ENCODE measurements around the gene ESPNL. TPM values are rescaled to one million over a fixed set of nuclear protein-coding genes. Genes with fewer than 3 reads are reported as not detected.
"Not testable (repeated sequence)": the region's sequence is repeated elsewhere in the genome, so short reads cannot be mapped to it uniquely, and the experiment has no call there.

ESPNL gene
- total RNA-seq (under 1 TPM in 3 of 4 donors, not detected in 1; 0.17 to 0.32 (median 0.22) TPM), polyA plus RNA-seq (under 1 TPM; 0.04 to 0.14 (median 0.12) TPM)
- long read RNA-seq, donor 1: 0 reads
- long read RNA-seq, donor 2: 0 reads

DNA sequence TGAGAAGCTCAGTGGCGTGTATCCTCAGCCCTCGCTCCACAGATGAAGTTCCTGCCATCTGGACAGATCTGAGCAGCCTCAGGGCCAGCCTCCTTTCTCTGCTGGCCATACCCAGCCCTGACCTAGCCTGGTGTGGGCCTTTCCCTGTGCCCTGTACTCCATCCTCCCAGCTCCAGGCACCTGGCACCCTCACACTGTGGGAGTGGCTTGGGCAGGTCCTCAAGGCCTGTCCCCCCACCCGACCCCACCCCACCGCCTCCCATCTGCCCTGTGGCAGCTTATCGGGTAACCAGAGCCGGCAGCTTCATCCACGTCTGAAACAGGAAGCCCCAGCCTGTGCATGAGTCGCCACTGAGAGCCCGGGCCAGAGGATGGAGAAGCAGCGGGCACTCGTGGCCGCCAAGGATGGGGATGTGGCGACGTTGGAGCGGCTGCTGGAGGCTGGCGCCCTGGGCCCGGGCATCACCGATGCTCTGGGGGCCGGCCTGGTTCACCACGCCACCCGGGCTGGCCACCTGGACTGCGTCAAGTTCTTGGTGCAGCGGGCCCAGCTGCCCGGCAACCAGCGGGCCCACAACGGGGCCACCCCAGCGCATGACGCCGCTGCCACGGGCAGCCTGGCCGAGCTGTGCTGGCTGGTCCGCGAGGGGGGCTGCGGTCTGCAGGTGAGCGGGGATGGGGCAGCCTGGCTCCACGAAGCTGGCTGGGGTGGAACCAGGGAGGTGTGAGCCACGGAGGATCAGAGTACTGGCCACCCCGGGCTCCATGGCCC is at the start of gene ESPNL:
ESPNL (plus strand) TSS at position 292 of the 772 bp plus-strand sequence; CDS start at position 372, 80 bp downstream.
- H3K27ac ChIP-seq: no peak within 1 kb of the TSS
- no peaks in the 10 kb centered on the region for H3K27me3 ChIP-seq (ENCODE audit: insufficient read depth in 3 of 3, low read length in 2 of 3)
- ATAC-seq: no peak
- no peaks in the 10 kb centered on the region for H3K36me3 ChIP-seq (ENCODE audit: insufficient read depth in 1 of 2, low read depth in 1 of 2)
- WGBS, 3 donors: 81 to 85% (median 82%) methylated on average over 35 to 38 of the region's 38 CpGs
- H3K9me3 ChIP-seq: no peaks in the 10 kb centered on the region
- no peak within 1 kb of the TSS for H3K4me3 ChIP-seq
- H3K4me1 ChIP-seq: no peaks in the 10 kb centered on the region
- no peak for TF ChIP-seq CTCF (IDR thresholded peaks at IDR 0.05)
- DNase-seq: peak in 1 of 2 donors; percentile 38
- intact Hi-C loops (cut with DNase I): no loop called here

DNA sequence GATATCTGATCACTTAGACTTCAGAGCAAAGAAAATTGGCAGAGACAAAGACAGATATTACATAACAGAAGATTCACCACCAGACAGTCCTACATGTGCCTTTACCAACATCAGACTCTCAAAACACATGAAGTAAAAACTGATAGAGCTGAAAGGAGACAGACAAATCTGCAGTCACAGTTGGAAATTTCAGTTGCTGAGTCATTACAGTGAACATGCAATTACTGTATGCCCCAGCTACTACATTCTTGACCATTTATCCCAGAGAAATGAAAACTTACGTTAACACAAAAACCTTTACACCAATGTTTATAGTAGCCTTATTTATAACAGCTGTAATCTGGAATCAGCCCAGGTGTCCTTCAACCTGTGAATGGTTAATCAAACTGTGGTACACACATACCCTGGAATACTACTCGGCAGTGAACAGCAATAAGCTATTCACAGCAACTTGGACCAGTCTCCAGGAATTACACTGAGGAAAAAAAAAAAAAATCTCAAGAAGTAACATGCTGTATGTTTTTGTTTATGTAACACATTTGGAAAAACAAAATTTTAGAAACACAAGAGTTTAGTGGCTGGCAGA is 46.9 kb upstream of the ESPNL start:
- H3K36me3 ChIP-seq (ENCODE audit: insufficient read depth in 1 of 2, low read depth in 1 of 2): no peaks in the 10 kb centered on the region
- no peak overlapping the region for H3K27ac ChIP-seq
- intact Hi-C loops (cut with DNase I): no loop called here
- no peak for ATAC-seq
- H3K4me1 ChIP-seq: no peaks in the 10 kb centered on the region
- no peaks in the 10 kb centered on the region for H3K27me3 ChIP-seq (ENCODE audit: insufficient read depth in 3 of 3, low read length in 2 of 3)
- 90 to 92% (median 91%) methylated on average over 2 of the region's 2 CpGs for WGBS, 3 donors
- no peaks in the 10 kb centered on the region for H3K9me3 ChIP-seq
- TF ChIP-seq CTCF (IDR thresholded peaks at IDR 0.05): no peak
- H3K4me3 ChIP-seq: no peak overlapping the region
- no peak for DNase-seq

GRCh38 chr2:238055841-238056240 is 44.3 kb upstream of the ESPNL start:
- Histone ChIP-seq H3K27me3 (ENCODE audit: insufficient read depth in 3 of 3, low read length in 2 of 3) (no peaks in the 10 kb centered on the region), H3K27ac (no peak overlapping the region), H3K4me3 (no peak overlapping the region), H3K36me3 (ENCODE audit: insufficient read depth in 1 of 2, low read depth in 1 of 2) (no peaks in the 10 kb centered on the region), H3K9me3 (no peaks in the 10 kb centered on the region), H3K4me1 (peaks cover 7% of the 10 kb centered on the region)
- no peak for DNase-seq
- 71 to 78% (median 73%) methylated on average over 3 of the region's 3 CpGs for WGBS, 3 donors
- ATAC-seq: no peak
- intact Hi-C loops (cut with DNase I): no loop called here
- TF ChIP-seq CTCF (IDR thresholded peaks at IDR 0.05): no peak

DNA sequence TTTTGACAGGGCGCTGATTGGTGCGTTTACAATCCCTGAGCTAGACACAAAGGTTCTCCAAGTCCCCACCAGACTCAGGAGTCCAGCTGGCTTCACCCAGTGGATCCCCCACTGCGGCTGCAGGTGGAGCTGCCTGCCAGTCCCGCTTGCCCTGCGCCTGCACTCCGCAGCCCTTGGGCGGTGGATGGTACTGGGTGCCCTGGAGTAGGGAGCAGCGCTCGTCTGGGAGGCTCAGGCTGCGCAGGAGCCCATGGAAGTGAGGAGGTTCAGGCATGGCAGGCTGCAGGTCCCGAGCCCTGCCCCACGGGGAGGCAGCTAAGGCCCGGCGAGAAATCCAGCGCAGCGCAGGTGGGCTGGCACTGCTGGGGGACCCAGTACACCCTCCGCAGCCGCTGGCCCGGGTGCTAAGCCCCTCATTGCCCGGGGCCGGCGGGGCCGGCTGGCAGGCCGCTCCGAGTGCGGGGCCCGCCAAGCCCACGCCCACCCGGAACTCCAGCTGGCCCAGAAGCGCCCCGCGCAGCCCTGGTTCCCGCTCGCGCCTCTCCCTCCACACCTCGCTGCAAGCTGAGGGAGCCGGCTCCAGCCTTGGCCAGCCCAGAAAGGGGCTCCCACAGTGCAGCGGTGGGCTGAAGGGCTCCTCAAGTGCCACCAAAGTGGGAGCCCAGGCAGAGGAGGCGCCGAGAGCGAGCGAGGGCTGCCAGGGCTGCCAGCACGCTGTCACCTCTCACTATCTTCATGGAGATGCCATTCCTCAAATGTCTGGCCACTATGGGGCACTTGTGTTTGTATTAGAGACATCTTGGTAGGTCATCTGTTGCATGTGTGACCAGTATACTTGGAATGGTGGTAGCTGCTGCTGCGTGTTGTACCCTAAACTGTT is 42.2 kb upstream of the ESPNL start:
- ATAC-seq; H3K27ac ChIP-seq; H3K27me3 ChIP-seq (ENCODE audit: insufficient read depth in 3 of 3, low read length in 2 of 3); H3K4me3 ChIP-seq; intact Hi-C loops (cut with DNase I); H3K9me3 ChIP-seq; H3K36me3 ChIP-seq (ENCODE audit: insufficient read depth in 1 of 2, low read depth in 1 of 2); DNase-seq: not testable (repeated sequence)
- peaks cover 13% of the 10 kb centered on the region for H3K4me1 ChIP-seq
- WGBS, 3 donors: 90 to 93% (median 92%) methylated on average over 32 to 44 of the region's 44 CpGs

Measured in psoas muscle (tissue), 8 donors.